ENCODE results near the gene PFKFB4.

Gene PFKFB4

DNA sequence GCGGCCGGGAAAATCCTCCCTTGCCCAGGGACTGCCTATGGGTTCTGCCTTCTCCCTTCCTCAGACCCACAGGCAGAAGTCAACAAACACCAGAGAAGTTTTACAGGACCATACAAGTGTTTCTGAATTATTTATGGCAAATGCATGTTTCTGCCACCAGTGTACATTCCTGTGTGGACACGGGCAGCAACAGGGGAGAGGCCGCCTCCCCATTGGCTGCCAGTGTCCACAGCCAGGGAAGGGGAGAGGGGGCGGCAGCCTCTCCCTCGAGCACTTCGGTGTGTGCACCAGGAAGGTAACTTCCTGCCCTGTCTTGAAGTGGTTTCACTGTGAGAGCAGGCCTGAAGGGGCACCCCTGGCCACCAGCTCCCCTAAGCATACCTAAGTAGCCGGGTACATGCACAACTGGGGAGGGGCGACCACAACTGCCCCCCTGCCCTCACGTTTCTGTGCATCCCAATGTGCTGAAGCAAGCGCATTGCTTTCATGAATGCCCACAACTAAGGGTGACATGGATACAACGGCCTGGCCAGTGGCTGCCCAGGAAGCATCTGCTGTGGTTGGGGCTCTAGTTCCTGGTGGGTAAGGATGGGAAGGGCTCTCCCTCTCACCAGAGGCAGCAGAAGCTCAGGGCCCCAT is 37.8 kb downstream of the PFKFB4 start:
- Mint-ChIP-seq H3K27ac (no peak overlapping the region), H3K4me1 (ENCODE audit: low read depth) (peaks cover 7% of the 10 kb centered on the region), H3K9me3 (no peaks in the 10 kb centered on the region), H3K27me3 (no peaks in the 10 kb centered on the region), H3K4me3 (no peak overlapping the region), H3K36me3 (ENCODE audit: low read depth) (peaks cover 72% of the 10 kb centered on the region)
- intact Hi-C loops (cut with micrococcal nuclease): no loop called here

GRCh38 chr3:48518069-48518468 is 38.5 kb downstream of the PFKFB4 start:
- Mint-ChIP-seq H3K4me3 (no peak overlapping the region), H3K9me3 (no peaks in the 10 kb centered on the region), H3K36me3 (ENCODE audit: low read depth) (peaks cover 65% of the 10 kb centered on the region), H3K27ac (no peak overlapping the region), H3K4me1 (ENCODE audit: low read depth) (peaks cover 7% of the 10 kb centered on the region), H3K27me3 (no peaks in the 10 kb centered on the region)
- intact Hi-C loops (cut with micrococcal nuclease): no loop called here

DNA sequence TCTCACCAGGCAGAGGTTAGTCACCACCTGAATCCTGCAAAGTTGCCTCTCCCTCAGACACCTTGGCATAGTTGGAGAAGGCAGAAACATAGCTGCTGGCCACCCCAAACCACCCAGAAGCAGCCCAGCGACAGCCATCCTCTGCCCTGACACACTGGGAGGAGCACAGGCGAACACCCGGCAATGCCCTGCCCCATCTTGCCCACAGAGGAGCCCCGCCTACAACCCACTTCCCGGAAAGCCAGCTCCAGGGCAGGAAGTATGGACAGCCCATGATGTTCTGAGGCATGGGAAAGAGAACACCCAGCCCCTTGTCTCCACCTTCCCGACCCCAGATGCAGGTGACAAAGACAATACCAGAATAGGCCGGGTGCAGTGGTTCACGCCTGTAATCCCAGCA is 40.0 kb downstream of the PFKFB4 start:
- intact Hi-C loops (cut with micrococcal nuclease): no loop called here
- peaks cover 50% of the 10 kb centered on the region for H3K36me3 Mint-ChIP-seq (ENCODE audit: low read depth)
- no peak overlapping the region for H3K4me3 Mint-ChIP-seq
- no peaks in the 10 kb centered on the region for H3K27me3 Mint-ChIP-seq
- H3K27ac Mint-ChIP-seq: no peak overlapping the region
- H3K9me3 Mint-ChIP-seq: no peaks in the 10 kb centered on the region
- peaks cover 12% of the 10 kb centered on the region for H3K4me1 Mint-ChIP-seq (ENCODE audit: low read depth)

GRCh38 chr3:48514431-48515227 is 42.0 kb downstream of the PFKFB4 start:
- no peak overlapping the region for H3K4me3 Mint-ChIP-seq
- H3K27ac Mint-ChIP-seq: no peak overlapping the region
- intact Hi-C loops (cut with micrococcal nuclease): no loop called here
- no peaks in the 10 kb centered on the region for H3K27me3 Mint-ChIP-seq
- H3K36me3 Mint-ChIP-seq (ENCODE audit: low read depth): peaks cover 30% of the 10 kb centered on the region
- H3K4me1 Mint-ChIP-seq (ENCODE audit: low read depth): peaks cover 12% of the 10 kb centered on the region
- H3K9me3 Mint-ChIP-seq: no peaks in the 10 kb centered on the region

- Mint-ChIP-seq H3K27me3 (peaks cover 1% of the 10 kb centered on the region), H3K36me3 (ENCODE audit: low read depth) (no peaks in the 10 kb centered on the region), H3K27ac (no peak overlapping the region), H3K4me1 (ENCODE audit: low read depth) (peaks cover 21% of the 10 kb centered on the region), H3K4me3 (no peak overlapping the region), H3K9me3 (no peaks in the 10 kb centered on the region)
- intact Hi-C loops (cut with micrococcal nuclease): no loop called here
These were observed 45.1 kb downstream of the PFKFB4 start for GRCh38 chr3:48511551-48511950.

GRCh38 chr3:48507256-48508061 is 49.1 kb downstream of the PFKFB4 start:
- no peak overlapping the region for H3K27ac Mint-ChIP-seq
- H3K36me3 Mint-ChIP-seq (ENCODE audit: low read depth): no peaks in the 10 kb centered on the region
- H3K27me3 Mint-ChIP-seq: peaks cover 2% of the 10 kb centered on the region
- H3K9me3 Mint-ChIP-seq: no peaks in the 10 kb centered on the region
- H3K4me3 Mint-ChIP-seq: no peak overlapping the region
- H3K4me1 Mint-ChIP-seq (ENCODE audit: low read depth): peaks cover 52% of the 10 kb centered on the region
- intact Hi-C loops (cut with micrococcal nuclease): no loop called here

- peaks cover 61% of the 10 kb centered on the region for H3K4me1 Mint-ChIP-seq (ENCODE audit: low read depth)
- H3K27me3 Mint-ChIP-seq: peaks cover 2% of the 10 kb centered on the region
- no peak overlapping the region for H3K4me3 Mint-ChIP-seq
- intact Hi-C loops (cut with micrococcal nuclease): no loop called here
- no peaks in the 10 kb centered on the region for H3K9me3 Mint-ChIP-seq
- peaks cover 3% of the 10 kb centered on the region for H3K36me3 Mint-ChIP-seq (ENCODE audit: low read depth)
- H3K27ac Mint-ChIP-seq: no peak overlapping the region
These were observed 50.6 kb downstream of the PFKFB4 start for GRCh38 chr3:48505968-48506504.

GRCh38 chr3:48505146-48505545 is 51.5 kb downstream of the PFKFB4 start:
- intact Hi-C loops (cut with micrococcal nuclease): no loop called here
- Mint-ChIP-seq H3K27me3 (peaks cover 2% of the 10 kb centered on the region), H3K36me3 (ENCODE audit: low read depth) (peaks cover 7% of the 10 kb centered on the region), H3K4me3 (no peak overlapping the region), H3K27ac (no peak overlapping the region), H3K9me3 (no peaks in the 10 kb centered on the region), H3K4me1 (ENCODE audit: low read depth) (peaks cover 65% of the 10 kb centered on the region)

DNA sequence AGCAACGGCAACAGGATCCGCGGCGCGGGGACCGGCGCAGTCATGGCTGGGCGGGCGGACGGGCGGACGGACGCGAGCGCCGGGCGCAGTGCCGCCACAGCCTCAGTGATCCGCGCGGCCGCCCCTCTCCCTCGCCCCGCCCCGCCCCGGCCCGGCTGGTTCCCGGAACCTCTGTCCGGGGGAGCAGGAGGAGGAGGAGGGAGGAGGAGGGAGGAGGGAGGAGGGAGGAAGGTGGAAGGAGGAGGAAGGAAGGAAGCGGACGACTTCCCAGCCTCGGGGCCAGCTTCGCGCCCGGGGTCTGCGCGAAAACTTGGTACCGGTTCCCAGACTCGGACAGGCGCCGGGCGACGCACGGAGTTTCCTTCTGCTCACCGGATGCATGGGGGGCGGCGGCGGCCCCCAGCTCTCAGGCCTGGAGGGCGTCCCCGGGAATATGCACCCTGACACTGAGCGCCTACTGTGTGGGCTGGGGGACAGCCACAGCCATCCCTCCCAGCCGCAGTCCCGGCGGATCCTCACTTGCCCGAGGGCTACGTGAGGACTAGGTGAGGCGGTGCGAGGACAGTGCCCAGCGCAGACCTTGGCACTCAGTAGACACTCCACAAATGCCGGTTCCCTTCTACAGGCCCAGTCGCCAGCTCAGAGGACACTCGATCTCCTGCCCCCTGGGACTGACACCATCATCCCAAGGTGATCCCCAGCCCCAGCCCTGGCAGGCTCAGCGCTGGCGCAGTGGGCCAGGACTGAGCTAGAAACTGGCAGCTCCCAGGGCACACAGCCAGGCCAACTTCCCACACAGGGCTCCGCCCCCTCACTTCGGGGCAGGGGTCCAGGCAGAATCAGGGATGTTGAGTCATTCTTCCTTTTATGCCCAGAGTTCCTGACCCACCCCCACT is 52.3 kb downstream of the PFKFB4 start, which contains the start of gene SHISA5:
Gene SHISA5, minus strand, starts transcription at position 124 of the 896 bp plus-strand sequence. Its CDS starts 80 bp downstream, at position 44.
- H3K9me3 Mint-ChIP-seq: no peaks in the 10 kb centered on the region
- peaks cover 65% of the 10 kb centered on the region for H3K4me1 Mint-ChIP-seq (ENCODE audit: low read depth)

GRCh38 chr3:48503401-48504050 is 53.1 kb downstream of the PFKFB4 start:
- Mint-ChIP-seq H3K9me3 (peaks cover 2% of the 10 kb centered on the region), H3K36me3 (ENCODE audit: low read depth) (peaks cover 18% of the 10 kb centered on the region), H3K4me1 (ENCODE audit: low read depth) (peaks cover 65% of the 10 kb centered on the region), H3K27me3 (peaks cover 2% of the 10 kb centered on the region), H3K27ac (peak overlapping the region; percentile 82), H3K4me3 (peak overlapping the region; percentile 79)
- intact Hi-C loops (cut with micrococcal nuclease): no loop called here

More for the DNA sequence above, 52.3 kb downstream of the PFKFB4 start, which contains the start of gene SHISA5:
- H3K27me3 Mint-ChIP-seq: peaks cover 2% of the 10 kb centered on the region
- intact Hi-C loops (cut with micrococcal nuclease): no loop called here
- H3K36me3 Mint-ChIP-seq (ENCODE audit: low read depth): peaks cover 11% of the 10 kb centered on the region
- peak within 1 kb of the TSS; percentile 82 for H3K27ac Mint-ChIP-seq
- H3K4me3 Mint-ChIP-seq: peak within 1 kb of the TSS; percentile 79

DNA sequence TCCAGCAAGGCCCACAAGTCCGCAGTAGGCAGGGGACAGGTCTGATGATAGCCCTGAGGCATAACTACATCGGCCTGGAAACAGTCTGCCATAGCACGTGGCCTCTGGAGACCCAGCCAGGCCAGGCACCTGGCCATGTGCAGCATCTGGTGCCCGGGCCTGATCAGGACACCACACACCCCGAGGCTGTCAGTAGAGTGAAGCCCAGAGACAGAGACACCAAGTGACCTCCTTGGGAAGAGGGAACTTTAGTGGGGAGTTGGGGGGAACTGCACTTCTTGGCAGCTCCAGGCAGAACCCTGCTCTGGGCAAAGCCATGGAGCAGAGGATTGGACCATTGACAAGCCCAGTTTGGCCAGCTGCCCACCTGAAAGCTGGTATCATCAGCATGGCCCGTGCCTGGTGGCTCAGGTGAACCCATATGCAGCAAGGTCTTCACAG is 53.9 kb downstream of the PFKFB4 start:
- Mint-ChIP-seq H3K4me1 (ENCODE audit: low read depth) (peaks cover 62% of the 10 kb centered on the region), H3K27ac (peak overlapping the region; percentile 82), H3K27me3 (peaks cover 2% of the 10 kb centered on the region), H3K36me3 (ENCODE audit: low read depth) (peaks cover 25% of the 10 kb centered on the region), H3K9me3 (peaks cover 10% of the 10 kb centered on the region), H3K4me3 (no peak overlapping the region)
- intact Hi-C loops (cut with micrococcal nuclease): no loop called here

DNA sequence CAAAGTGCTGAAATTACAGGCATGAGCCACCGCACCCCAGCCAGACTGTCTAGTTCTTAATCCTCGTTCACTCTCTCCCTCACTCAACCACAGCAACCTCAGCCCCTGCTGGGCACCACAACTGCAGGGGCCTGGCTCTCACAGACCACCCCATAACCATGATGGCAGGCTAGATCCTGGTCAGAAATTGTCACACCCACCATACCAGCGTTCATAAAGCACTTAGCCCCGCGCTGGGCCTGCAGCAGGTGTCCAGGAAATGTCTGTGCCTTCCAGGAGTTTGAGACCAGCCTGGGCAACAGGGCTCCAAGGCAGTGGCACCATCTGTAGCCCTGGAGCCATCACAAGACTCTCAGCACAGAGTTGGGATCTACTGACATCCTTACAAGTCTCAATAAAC is 54.5 kb downstream of the PFKFB4 start:
- intact Hi-C loops (cut with micrococcal nuclease): no loop called here
- Mint-ChIP-seq H3K4me1 (ENCODE audit: low read depth) (peaks cover 56% of the 10 kb centered on the region), H3K27ac (no peak overlapping the region), H3K36me3 (ENCODE audit: low read depth) (peaks cover 31% of the 10 kb centered on the region), H3K27me3 (peaks cover 2% of the 10 kb centered on the region), H3K4me3 (no peak overlapping the region), H3K9me3 (peaks cover 10% of the 10 kb centered on the region)

All from dendritic cell treated with granulocyte-macrophage colony-stimulating factor and Interleukin-4, amounts not matched to agents 40 ng/mL and 50 ng/mL, for 4 days (primary cell).